Hematopoietic multipotent progenitor cell treated with erythropoietin and hydrocortisone succinate and interleukin-3 and kit ligand, for 17 days (in vitro differentiated cells): ENCODE measurements around the gene RABL2B.

Experiments
- DNase-seq: peaks from one replicate; pipeline ENCODE4 v3.0.0-alpha.2; 2015; ENCODE audit warnings: low spot score

Gene RABL2B

GRCh38 chr22:50722048-50722701 is 61.3 kb downstream of the RABL2B start:
- no peak for DNase-seq

GRCh38 chr22:50721257-50721844 is 62.1 kb downstream of the RABL2B start:
- DNase-seq, result no peak

GRCh38 chr22:50720301-50721256 is 62.9 kb downstream of the RABL2B start:
- DNase-seq, result no peak

GRCh38 chr22:50719814-50720300 is 63.6 kb downstream of the RABL2B start:
- DNase-seq, result no peak

GRCh38 chr22:50718352-50718709 is 65.1 kb downstream of the RABL2B start:
- DNase-seq, result no peak

GRCh38 chr22:50717709-50718351 is 65.6 kb downstream of the RABL2B start:
- no peak for DNase-seq
